Astrocyte of the spinal cord (primary cell): ENCODE data around the gene PDE8B.

Experiments
- DNase-seq: peaks from one replicate; pipeline ENCODE4 v3.0.0; 2011; ENCODE audit warnings: low read depth, low spot score
- H3K4me3 ChIP-seq: 2 replicates; pipeline ENCODE4 v1.5.1; 2011; ENCODE audit warnings: low read depth, mild to moderate bottlenecking, low read length, moderate library complexity
- CTCF ChIP-seq: IDR thresholded peaks from 2 replicates; pipeline ENCODE4 v1.5.1; 2012; ENCODE audit warnings: low read depth, mild to moderate bottlenecking, low read length, inconsistent platforms
- in situ Hi-C: cut with HindIII; loops from 2 replicates; pipeline ENCODE4 v1.10.0; 2017; ENCODE audit warnings: low sequenced_read_pairs

Gene PDE8B

GRCh38 chr5:77328930-77329647 is 118.6 kb downstream of the PDE8B start:
- in situ Hi-C loops = no loop called here
- DNase-seq = no peak
- TF ChIP-seq CTCF = no peak
- no peak overlapping the region for H3K4me3 ChIP-seq

GRCh38 chr5:77329664-77330430 is 119.4 kb downstream of the PDE8B start:
- H3K4me3 ChIP-seq = no peak overlapping the region

GRCh38 chr5:77333036-77333435 is 122.6 kb downstream of the PDE8B start:
- in situ Hi-C loops = no loop called here
- DNase-seq = no peak
- no peak overlapping the region for H3K4me3 ChIP-seq
- TF ChIP-seq CTCF = no peak

More at GRCh38 chr5:77329664-77330430, 119.4 kb downstream of the PDE8B start:
- TF ChIP-seq CTCF = no peak
- in situ Hi-C loops = no loop called here
- no peak for DNase-seq

GRCh38 chr5:77333451-77334123 is 123.1 kb downstream of the PDE8B start:
- no peak for TF ChIP-seq CTCF
- DNase-seq = no peak
- no peak overlapping the region for H3K4me3 ChIP-seq
- in situ Hi-C loops = no loop called here

GRCh38 chr5:77337246-77337645 is 126.8 kb downstream of the PDE8B start:
- in situ Hi-C loops = no loop called here
- no peak for DNase-seq
- H3K4me3 ChIP-seq = no peak overlapping the region
- TF ChIP-seq CTCF = no peak

DNA sequence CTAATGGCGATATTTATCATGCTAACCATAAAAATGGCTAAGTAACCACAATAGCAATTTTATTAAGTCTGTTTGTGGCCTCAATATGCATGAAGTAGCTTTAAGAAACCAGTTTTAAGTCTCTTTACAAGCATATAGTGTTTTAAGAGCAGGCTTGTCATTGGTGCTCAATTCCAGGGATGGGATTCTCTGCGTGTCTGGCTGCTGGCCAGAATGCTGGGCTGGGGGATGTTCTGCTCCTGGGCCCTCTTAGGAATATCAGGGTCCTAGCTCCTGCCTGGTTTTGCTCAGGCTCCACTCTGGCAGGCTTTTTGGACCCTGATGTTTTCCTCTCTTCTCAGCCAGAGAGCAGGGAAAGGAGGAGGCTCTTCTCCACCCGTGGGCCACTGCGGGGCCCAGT is 127.2 kb downstream of the PDE8B start:
- no peak overlapping the region for H3K4me3 ChIP-seq
- no peak for DNase-seq
- no peak for TF ChIP-seq CTCF
- in situ Hi-C loops = no loop called here
